Activated gamma-delta T cell treated with Interleukin-2 at 50 U/mL for 16 hours (primary cell): ENCODE measurements around the gene ELK4.

Experiments used
- DNase-seq: peaks from one replicate; pipeline ENCODE4 v3.0.0-alpha.2; 2020

The ELK4 gene

GRCh38 chr1:205631768-205632668 is at the start of gene ELK4:
Gene ELK4 (minus strand): TSS chr1:205632011. CDS start chr1:205623882, 8,129 bp downstream.
- DNase-seq = peak; percentile 100

GRCh38 chr1:205681364-205681763 is 49.6 kb upstream of the ELK4 start:
- DNase-seq = no peak

GRCh38 chr1:205680073-205680851 is 48.5 kb upstream of the ELK4 start, which contains the start of gene SLC45A3:
Gene SLC45A3 (minus strand): TSS chr1:205680509. CDS start chr1:205664656, 15,853 bp downstream.
- peak; percentile 21 for DNase-seq

GRCh38 chr1:205678286-205679111 is 46.7 kb upstream of the ELK4 start:
- no peak for DNase-seq

GRCh38 chr1:205677167-205677566 is 45.4 kb upstream of the ELK4 start:
- DNase-seq = no peak

GRCh38 chr1:205676597-205676996 is 44.8 kb upstream of the ELK4 start:
- DNase-seq = no peak

- no peak for DNase-seq
Measured at GRCh38 chr1:205676002-205676401, 44.2 kb upstream of the ELK4 start.

GRCh38 chr1:205675247-205675646 is 43.4 kb upstream of the ELK4 start:
- no peak for DNase-seq

- no peak for DNase-seq
Measured at GRCh38 chr1:205672970-205673369, 41.2 kb upstream of the ELK4 start.

- DNase-seq = no peak
Measured at GRCh38 chr1:205672395-205672889, 40.6 kb upstream of the ELK4 start.

GRCh38 chr1:205670611-205671430 is 39.0 kb upstream of the ELK4 start:
- DNase-seq = no peak

GRCh38 chr1:205670150-205670446 is 38.3 kb upstream of the ELK4 start:
- no peak for DNase-seq

GRCh38 chr1:205669341-205670149 is 37.7 kb upstream of the ELK4 start:
- DNase-seq = no peak

GRCh38 chr1:205668951-205669340 is 37.1 kb upstream of the ELK4 start:
- DNase-seq = no peak

- no peak for DNase-seq
Measured at GRCh38 chr1:205667909-205668643, 36.3 kb upstream of the ELK4 start.

GRCh38 chr1:205666372-205667166 is 34.8 kb upstream of the ELK4 start:
- DNase-seq = no peak

GRCh38 chr1:205665201-205666045 is 33.6 kb upstream of the ELK4 start:
- no peak for DNase-seq

- no peak for DNase-seq
Measured at GRCh38 chr1:205664399-205665017, 32.7 kb upstream of the ELK4 start.
